ENCODE data around the gene RFESD.

- TF ChIP-seq, protein P1, sequence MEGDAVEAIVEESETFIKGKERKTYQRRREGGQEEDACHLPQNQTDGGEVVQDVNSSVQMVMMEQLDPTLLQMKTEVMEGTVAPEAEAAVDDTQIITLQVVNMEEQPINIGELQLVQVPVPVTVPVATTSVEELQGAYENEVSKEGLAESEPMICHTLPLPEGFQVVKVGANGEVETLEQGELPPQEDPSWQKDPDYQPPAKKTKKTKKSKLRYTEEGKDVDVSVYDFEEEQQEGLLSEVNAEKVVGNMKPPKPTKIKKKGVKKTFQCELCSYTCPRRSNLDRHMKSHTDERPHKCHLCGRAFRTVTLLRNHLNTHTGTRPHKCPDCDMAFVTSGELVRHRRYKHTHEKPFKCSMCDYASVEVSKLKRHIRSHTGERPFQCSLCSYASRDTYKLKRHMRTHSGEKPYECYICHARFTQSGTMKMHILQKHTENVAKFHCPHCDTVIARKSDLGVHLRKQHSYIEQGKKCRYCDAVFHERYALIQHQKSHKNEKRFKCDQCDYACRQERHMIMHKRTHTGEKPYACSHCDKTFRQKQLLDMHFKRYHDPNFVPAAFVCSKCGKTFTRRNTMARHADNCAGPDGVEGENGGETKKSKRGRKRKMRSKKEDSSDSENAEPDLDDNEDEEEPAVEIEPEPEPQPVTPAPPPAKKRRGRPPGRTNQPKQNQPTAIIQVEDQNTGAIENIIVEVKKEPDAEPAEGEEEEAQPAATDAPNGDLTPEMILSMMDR (IDR thresholded peaks at IDR 0.05), result no peak
- no peak for TF ChIP-seq POLR2A (IDR thresholded peaks at IDR 0.05)
- TF ChIP-seq POLR2AphosphoS5 (IDR thresholded peaks at IDR 0.05), result no peak
These were observed 9.0 kb downstream of the RFESD start for GRCh38 chr5:95655575-95655974.

Measured in breast epithelium (tissue), 3 donors.